Caco-2 (cell line): Measurements from ENCODE around the gene SLC39A10. TPM values are rescaled to one million over a fixed set of nuclear protein-coding genes. Genes with fewer than 3 reads are reported as not detected.

Experiments used
- BruUV-seq: library from RNA; stranded (reverse); fragments of 400-500 nt; replicated peaks from 2 replicates; lab custom pipeline; 2021; lab: Mats Ljungman, UMichigan
- CTCF ChIA-PET: fragments of 300-600 bp; sonication (Branson Sonifier 250); formaldehyde crosslinking; loops from one replicate; lab custom pipeline; 2022; ENCODE audit warnings: antibody characterized with exemption; lab: Charles Lee
- POLR2A ChIA-PET: fragments of 300-600 bp; sonication (Branson Sonifier 250); formaldehyde crosslinking; loops from one replicate; lab custom pipeline; 2022; ENCODE audit warnings: antibody characterized with exemption; lab: Charles Lee
- DNase-seq, 2 experiments: peaks; one replicate each; pipeline versions ENCODE4 v3.0.0 to v3.0.0-alpha.2; 2020 to 2022
- H3K27me3 ChIP-seq: replicated peaks from 2 replicates; pipeline ENCODE4 v1.6.0; 2011; ENCODE audit warnings: low read length; ENCODE audit not compliant: control insufficient read depth, insufficient read depth
- H3K36me3 ChIP-seq: 2 replicates; pipeline ENCODE4 v1.5.1; 2011; ENCODE audit warnings: low read length; ENCODE audit not compliant: control insufficient read depth, insufficient read depth
- H3K4me1 ChIP-seq: fragments of 250-450 bp; sonication (Bioruptor Pico); 2 replicates; pipeline ENCODE4 v1.5.1; 2020; ENCODE audit warnings: mild to moderate bottlenecking
- H3K4me3 ChIP-seq: 2 replicates; pipeline ENCODE4 v1.5.1; 2011; ENCODE audit warnings: low read depth, mild to moderate bottlenecking, control low read depth, low read length
- H3K9me3 ChIP-seq: fragments of 250-450 bp; sonication (Bioruptor Pico); 2 replicates; pipeline ENCODE4 v1.5.1; 2020; ENCODE audit warnings: mild to moderate bottlenecking, moderate library complexity
- H3K27ac Mint-ChIP-seq: one replicate; pipeline ENCODE4 v1.8.0; 2022; ENCODE audit warnings: mixed read lengths; ENCODE audit not compliant: unreplicated experiment
- H3K27me3 Mint-ChIP-seq: one replicate; pipeline ENCODE4 v1.8.0; 2022; ENCODE audit warnings: mixed read lengths; ENCODE audit not compliant: insufficient read depth, unreplicated experiment
- H3K36me3 Mint-ChIP-seq: one replicate; pipeline ENCODE4 v1.8.0; 2022; ENCODE audit warnings: mild to moderate bottlenecking, mixed read lengths; ENCODE audit not compliant: insufficient read depth, unreplicated experiment
- H3K4me1 Mint-ChIP-seq: one replicate; pipeline ENCODE4 v1.8.0; 2022; ENCODE audit warnings: low read depth, mixed read lengths; ENCODE audit not compliant: unreplicated experiment
- H3K4me3 Mint-ChIP-seq: one replicate; pipeline ENCODE4 v1.8.0; 2022; ENCODE audit warnings: mild to moderate bottlenecking, moderate library complexity, mixed read lengths; ENCODE audit not compliant: unreplicated experiment
- H3K9me3 Mint-ChIP-seq: one replicate; pipeline ENCODE4 v1.8.0; 2022; ENCODE audit warnings: mixed read lengths; ENCODE audit not compliant: unreplicated experiment
- intact Hi-C: fragments of 100-400 bp; cut with micrococcal nuclease; formaldehyde crosslinking; loops from one replicate; pipeline ENCODE4 v1.10.0; 2022; ENCODE audit not compliant: unreplicated experiment
- total RNA-seq: library from RNA; stranded (reverse); gene quantifications from 2 replicates; pipeline ENCODE4 v1.2.3, GENCODE V29; 2022
- TF ChIP-seq, protein P1 (sequence below), 2 experiments: fragments of 200-600 bp in 1 of 2; IDR thresholded peaks; 1 replicate in 1 of 2; 2 replicates in 1 of 2; pipeline versions ENCODE4 v1.5.1 to v1.8.0; 2011 to 2022; ENCODE audit warnings: antibody characterized with exemption in 1 of 2, control low read depth in 1 of 2, inconsistent platforms in 1 of 2, low read depth in 1 of 2, low read length in 1 of 2, mild to moderate bottlenecking in 1 of 2, moderate library complexity in 1 of 2; ENCODE audit not compliant: insufficient read depth in 1 of 2, severe bottlenecking in 1 of 2, unreplicated experiment in 1 of 2

The SLC39A10 gene
- total RNA-seq, 1 experiment from 2014 or later = 45.5 TPM

DNA sequence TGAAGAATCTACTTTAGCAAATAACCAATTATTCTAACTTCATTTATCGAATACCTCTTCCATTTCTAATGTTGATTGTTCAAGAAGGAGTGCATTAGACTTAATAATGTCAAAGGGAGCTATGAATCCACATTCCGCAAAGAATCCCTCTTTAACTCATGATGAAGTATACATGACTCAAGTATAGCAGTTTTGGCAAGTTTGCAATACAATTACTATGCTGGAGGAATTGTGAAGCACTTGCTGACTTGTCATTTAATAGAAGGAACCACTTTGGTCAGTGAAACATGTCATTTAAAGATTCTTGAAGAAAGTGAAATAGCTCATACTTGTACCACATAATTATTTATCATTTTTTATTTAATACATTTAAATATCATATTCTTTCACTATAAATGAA, 125.1 kb downstream of the SLC39A10 start:
- Histone ChIP-seq H3K4me3 (no peak overlapping the region), H3K9me3 (no peaks in the 10 kb centered on the region), H3K27me3 (no peaks in the 10 kb centered on the region), H3K4me1 (no peaks in the 10 kb centered on the region), H3K36me3 (no peaks in the 10 kb centered on the region)
- H3K4me3 Mint-ChIP-seq = no peak overlapping the region
- no peaks in the 10 kb centered on the region for H3K9me3 Mint-ChIP-seq
- no peak overlapping the region for H3K27ac Mint-ChIP-seq
- intact Hi-C loops = no loop called here
- H3K36me3 Mint-ChIP-seq = no peaks in the 10 kb centered on the region
- BruUV-seq = no TSS peak
- H3K4me1 Mint-ChIP-seq = no peaks in the 10 kb centered on the region
- DNase-seq = no peak
- POLR2A ChIA-PET = no interaction called here
- H3K27me3 Mint-ChIP-seq = peaks cover 5% of the 10 kb centered on the region
- TF ChIP-seq, protein P1, sequence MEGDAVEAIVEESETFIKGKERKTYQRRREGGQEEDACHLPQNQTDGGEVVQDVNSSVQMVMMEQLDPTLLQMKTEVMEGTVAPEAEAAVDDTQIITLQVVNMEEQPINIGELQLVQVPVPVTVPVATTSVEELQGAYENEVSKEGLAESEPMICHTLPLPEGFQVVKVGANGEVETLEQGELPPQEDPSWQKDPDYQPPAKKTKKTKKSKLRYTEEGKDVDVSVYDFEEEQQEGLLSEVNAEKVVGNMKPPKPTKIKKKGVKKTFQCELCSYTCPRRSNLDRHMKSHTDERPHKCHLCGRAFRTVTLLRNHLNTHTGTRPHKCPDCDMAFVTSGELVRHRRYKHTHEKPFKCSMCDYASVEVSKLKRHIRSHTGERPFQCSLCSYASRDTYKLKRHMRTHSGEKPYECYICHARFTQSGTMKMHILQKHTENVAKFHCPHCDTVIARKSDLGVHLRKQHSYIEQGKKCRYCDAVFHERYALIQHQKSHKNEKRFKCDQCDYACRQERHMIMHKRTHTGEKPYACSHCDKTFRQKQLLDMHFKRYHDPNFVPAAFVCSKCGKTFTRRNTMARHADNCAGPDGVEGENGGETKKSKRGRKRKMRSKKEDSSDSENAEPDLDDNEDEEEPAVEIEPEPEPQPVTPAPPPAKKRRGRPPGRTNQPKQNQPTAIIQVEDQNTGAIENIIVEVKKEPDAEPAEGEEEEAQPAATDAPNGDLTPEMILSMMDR (IDR thresholded peaks at IDR 0.05; ENCODE audit: insufficient read depth in 1 of 2, low read depth in 1 of 2, low read length in 1 of 2, severe bottlenecking in 1 of 2, unreplicated experiment in 1 of 2) = no peak
- CTCF ChIA-PET = no interaction called here
